Loucy (cell line): ENCODE results near the gene P2RX4.

Experiments used
- H2AFZ ChIP-seq: fragments of 200-600 bp; sonication (generic); 2 replicates; pipeline ENCODE4 v1.6.0; 2016; ENCODE audit warnings: antibody characterized with exemption, mild to moderate bottlenecking, low read length, moderate library complexity
- H3F3A ChIP-seq: fragments of 200-600 bp; 2 replicates; pipeline ENCODE4 v1.6.0; 2016; ENCODE audit warnings: antibody characterized with exemption, low read depth, mild to moderate bottlenecking
- H3K27me3 ChIP-seq: fragments of 200-600 bp; sonication (generic); 2 replicates; pipeline ENCODE4 v1.6.1; 2014; ENCODE audit warnings: low read length, mild to moderate bottlenecking; ENCODE audit not compliant: insufficient read depth, poor library complexity, severe bottlenecking
- H3K36me3 ChIP-seq: fragments of 200-600 bp; sonication (generic); 2 replicates; pipeline ENCODE4 v1.6.1; 2016; ENCODE audit warnings: low read length; ENCODE audit not compliant: insufficient read depth
- H3K4me1 ChIP-seq: fragments of 200-600 bp; sonication (generic); 2 replicates; pipeline ENCODE4 v1.5.1; 2014; ENCODE audit warnings: low read length, mild to moderate bottlenecking; ENCODE audit not compliant: insufficient read depth, poor library complexity, severe bottlenecking
- H3K4me2 ChIP-seq: fragments of 200-600 bp; sonication (generic); 2 replicates; pipeline ENCODE4 v1.6.0; 2014; ENCODE audit warnings: antibody characterized with exemption, low read length, low read depth, mild to moderate bottlenecking; ENCODE audit not compliant: poor library complexity, severe bottlenecking
- H3K4me3 ChIP-seq: fragments of 200-600 bp; sonication (generic); 2 replicates; pipeline ENCODE4 v1.5.1; 2014; ENCODE audit warnings: low read length, mild to moderate bottlenecking, mixed read lengths; ENCODE audit not compliant: poor library complexity, severe bottlenecking
- H3K79me2 ChIP-seq: fragments of 200-600 bp; sonication (generic); 2 replicates; pipeline ENCODE4 v1.6.1; 2014; ENCODE audit warnings: low read length; ENCODE audit not compliant: insufficient read depth
- H3K9ac ChIP-seq: fragments of 200-600 bp; sonication (generic); 2 replicates; pipeline ENCODE4 v1.6.0; 2014; ENCODE audit warnings: mild to moderate bottlenecking, low read depth, low read length, moderate library complexity; ENCODE audit not compliant: poor library complexity, severe bottlenecking
- H3K9me2 ChIP-seq: fragments of 200-600 bp; sonication (generic); replicated peaks from 2 replicates; pipeline ENCODE4 v1.6.1; 2016; ENCODE audit warnings: low read depth, low read length, mixed read lengths
- H3K9me3 ChIP-seq: fragments of 200-600 bp; sonication (generic); 2 replicates; pipeline ENCODE4 v1.6.1; 2014; ENCODE audit warnings: mild to moderate bottlenecking, antibody characterized with exemption, low read length, low read depth; ENCODE audit not compliant: insufficient read depth
- H4K20me1 ChIP-seq: fragments of 200-600 bp; sonication (generic); 2 replicates; pipeline ENCODE4 v1.6.0; 2014; ENCODE audit warnings: antibody characterized with exemption, low read length, mild to moderate bottlenecking; ENCODE audit not compliant: insufficient read depth, poor library complexity, severe bottlenecking
- CTCF ChIP-seq: fragments of 200-600 bp; sonication (generic); conservative IDR thresholded peaks from 2 replicates; pipeline ENCODE4 v1.5.1; 2014; ENCODE audit warnings: mild to moderate bottlenecking, antibody characterized with exemption, low read length
- EZH2phosphoT487 ChIP-seq: fragments of 200-600 bp; IDR thresholded peaks from 2 replicates; pipeline ENCODE4 v1.6.1; 2018; ENCODE audit warnings: antibody characterized with exemption, mild to moderate bottlenecking, moderate library complexity, borderline replicate concordance

The P2RX4 gene

GRCh38 chr12:121232163-121232562 is 22.2 kb downstream of the P2RX4 start:
- Histone ChIP-seq H3K36me3 (no peaks in the 10 kb centered on the region), H3K9me3 (no peaks in the 10 kb centered on the region), H4K20me1 (no peaks in the 10 kb centered on the region), H3K79me2 (no peaks in the 10 kb centered on the region), H3K4me3 (no peak overlapping the region), H3K4me2 (no peak overlapping the region), H3K4me1 (no peaks in the 10 kb centered on the region), H2AFZ (no peak overlapping the region), H3K27me3 (no peaks in the 10 kb centered on the region), H3K9me2 (no peaks in the 10 kb centered on the region), H3K9ac (no peak overlapping the region), H3F3A (no peaks in the 10 kb centered on the region)
- TF ChIP-seq CTCF: no peak
- TF ChIP-seq EZH2phosphoT487: no peak

GRCh38 chr12:121232977-121233627 is 23.2 kb downstream of the P2RX4 start:
- Histone ChIP-seq H2AFZ (no peak overlapping the region), H3K79me2 (no peaks in the 10 kb centered on the region), H3K9ac (no peak overlapping the region), H3K9me2 (no peaks in the 10 kb centered on the region), H4K20me1 (no peaks in the 10 kb centered on the region), H3K4me3 (no peak overlapping the region), H3K4me1 (peaks cover 3% of the 10 kb centered on the region), H3K36me3 (no peaks in the 10 kb centered on the region), H3K27me3 (no peaks in the 10 kb centered on the region), H3K4me2 (no peak overlapping the region), H3F3A (no peaks in the 10 kb centered on the region), H3K9me3 (no peaks in the 10 kb centered on the region)
- no peak; the same call in 1 of the 2 replicates for TF ChIP-seq CTCF

GRCh38 chr12:121233628-121234020 is 23.7 kb downstream of the P2RX4 start:
- TF ChIP-seq CTCF (no peak), EZH2phosphoT487 (no peak)
- Histone ChIP-seq H3K79me2 (no peaks in the 10 kb centered on the region), H3K4me3 (no peak overlapping the region), H2AFZ (no peak overlapping the region), H3F3A (no peaks in the 10 kb centered on the region), H3K4me1 (peaks cover 9% of the 10 kb centered on the region), H3K9me2 (no peaks in the 10 kb centered on the region), H3K9ac (no peak overlapping the region), H3K9me3 (no peaks in the 10 kb centered on the region), H3K27me3 (no peaks in the 10 kb centered on the region), H3K4me2 (no peak overlapping the region), H3K36me3 (no peaks in the 10 kb centered on the region), H4K20me1 (no peaks in the 10 kb centered on the region)
